Activated CD4-positive, alpha-beta T cell treated with anti-CD3 and anti-CD28 coated beads, Interleukin-2, amount 10 ng/mL, durations not matched to agents 7 days and 5 days (primary cell): ENCODE results near the gene KDELR3. TPM values are rescaled to one million over a fixed set of nuclear protein-coding genes. Genes with fewer than 3 reads are reported as not detected.

Source experiments
- CTCF ChIA-PET: fragments of 350-600 bp; sonication (Branson Sonifier 250); formaldehyde crosslinking; loops from one replicate; lab custom pipeline; 2021; ENCODE audit warnings: antibody characterized with exemption; lab: Charles Lee
- POLR2A ChIA-PET: fragments of 350-600 bp; sonication (Branson Sonifier 250); formaldehyde crosslinking; loops from one replicate; lab custom pipeline; 2021; ENCODE audit warnings: antibody characterized with exemption; lab: Charles Lee
- DNase-seq: peaks from one replicate; pipeline ENCODE4 v3.0.0-alpha.2; 2020
- H3K27ac Mint-ChIP-seq: one replicate; pipeline ENCODE4 v1.8.0; 2021; ENCODE audit warnings: mild to moderate bottlenecking, moderate library complexity, mixed read lengths
- H3K27me3 Mint-ChIP-seq: one replicate; pipeline ENCODE4 v1.8.0; 2021; ENCODE audit warnings: mixed read lengths
- H3K36me3 Mint-ChIP-seq: one replicate; pipeline ENCODE4 v1.8.0; 2021; ENCODE audit warnings: low read depth, mixed read lengths
- H3K4me1 Mint-ChIP-seq: one replicate; pipeline ENCODE4 v1.8.0; 2021; ENCODE audit warnings: mixed read lengths
- H3K4me3 Mint-ChIP-seq: one replicate; pipeline ENCODE4 v1.8.0; 2021; ENCODE audit warnings: mild to moderate bottlenecking, moderate library complexity, mixed read lengths
- H3K9me3 Mint-ChIP-seq: one replicate; pipeline ENCODE4 v1.8.0; 2021; ENCODE audit warnings: mixed read lengths
- total RNA-seq, 2 experiments: library from RNA; stranded (reverse); gene quantifications; one replicate each; pipeline ENCODE4 v1.2.3, GENCODE V29; 2021

The KDELR3 gene
- total RNA-seq, 2 experiments from 2014 or later: 0.17 to 0.23 TPM

GRCh38 chr22:38454353-38455075 lies 13.4 kb upstream of the KDELR3 start:
- DNase-seq: no peak
- Mint-ChIP-seq H3K9me3 (no peaks in the 10 kb centered on the region), H3K4me3 (peak overlapping the region; percentile 70), H3K4me1 (peaks cover 13% of the 10 kb centered on the region), H3K27me3 (peaks cover 65% of the 10 kb centered on the region), H3K36me3 (no peaks in the 10 kb centered on the region), H3K27ac (peak overlapping the region; percentile 25)
- POLR2A ChIA-PET: no interaction called here
- CTCF ChIA-PET: no interaction called here

- Mint-ChIP-seq H3K27ac (peak within 1 kb of the TSS; percentile 25), H3K4me3 (peak within 1 kb of the TSS; percentile 70), H3K27me3 (peaks cover 65% of the 10 kb centered on the region), H3K4me1 (peaks cover 13% of the 10 kb centered on the region), H3K36me3 (no peaks in the 10 kb centered on the region), H3K9me3 (no peaks in the 10 kb centered on the region)
- POLR2A ChIA-PET: no interaction called here
- DNase-seq: no peak
- CTCF ChIA-PET: no interaction called here
Measured at GRCh38 chr22:38455076-38455529, 12.8 kb upstream of the KDELR3 start, which contains the start of gene KCNJ4. Gene KCNJ4 (minus strand): TSS chr22:38455199. CDS start chr22:38428132, 27,067 bp downstream.

DNA sequence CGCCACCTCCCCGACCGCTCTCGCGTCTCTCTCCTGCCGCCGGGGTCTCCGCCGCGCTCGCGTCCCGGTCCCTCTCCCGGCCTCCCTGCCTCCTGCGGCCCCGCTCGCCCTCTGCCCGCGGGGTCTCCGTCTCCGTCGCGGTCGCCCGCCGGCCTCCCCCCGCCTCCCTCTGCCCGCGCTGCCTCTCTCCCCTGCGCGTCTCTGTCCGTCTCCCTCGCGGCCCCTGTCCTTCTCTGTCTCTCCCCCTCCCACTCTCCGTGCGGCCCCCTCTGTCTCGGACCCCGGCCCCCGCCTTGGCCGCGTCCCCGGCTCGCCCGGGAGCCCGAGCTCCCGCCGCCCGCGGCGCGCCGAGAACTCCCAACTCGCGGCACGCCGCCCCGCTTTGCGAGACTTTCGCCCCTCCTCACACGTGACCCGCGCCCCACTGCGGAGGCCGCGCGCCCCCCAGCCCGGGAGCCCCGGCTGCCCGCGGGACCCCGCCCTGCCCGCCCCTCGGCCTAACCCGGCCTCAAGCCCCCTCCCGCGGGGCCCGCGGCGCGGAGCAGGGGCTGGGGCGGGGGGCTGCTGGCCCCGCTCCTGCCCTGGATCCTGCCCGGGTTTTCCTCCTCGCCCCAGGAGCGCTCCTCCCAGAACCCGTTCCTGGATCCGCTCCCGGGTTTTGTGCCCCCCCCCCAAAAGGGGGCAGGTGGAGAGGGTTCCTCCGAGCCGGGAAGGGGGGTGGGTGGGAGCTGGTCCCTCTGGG lies 12.2 kb upstream of the KDELR3 start:
- Mint-ChIP-seq H3K36me3 (no peaks in the 10 kb centered on the region), H3K27ac (no peak overlapping the region), H3K4me3 (no peak overlapping the region), H3K9me3 (no peaks in the 10 kb centered on the region), H3K27me3 (peaks cover 65% of the 10 kb centered on the region), H3K4me1 (peaks cover 13% of the 10 kb centered on the region)
- DNase-seq: no peak
- ChIA-PET POLR2A (no interaction called here), CTCF (no interaction called here)

- Mint-ChIP-seq H3K9me3 (no peaks in the 10 kb centered on the region), H3K27ac (no peak overlapping the region), H3K4me1 (peaks cover 13% of the 10 kb centered on the region), H3K36me3 (no peaks in the 10 kb centered on the region), H3K27me3 (peaks cover 69% of the 10 kb centered on the region), H3K4me3 (peak overlapping the region; percentile 53)
- POLR2A ChIA-PET: no interaction called here
- no peak for DNase-seq
- CTCF ChIA-PET: no interaction called here
Measured at GRCh38 chr22:38456272-38456835, 11.5 kb upstream of the KDELR3 start.

- no peaks in the 10 kb centered on the region for H3K36me3 Mint-ChIP-seq
- peaks cover 71% of the 10 kb centered on the region for H3K27me3 Mint-ChIP-seq
- H3K27ac Mint-ChIP-seq: no peak overlapping the region
- no peak for DNase-seq
- POLR2A ChIA-PET: no interaction called here
- CTCF ChIA-PET: no interaction called here
- H3K9me3 Mint-ChIP-seq: no peaks in the 10 kb centered on the region
- H3K4me3 Mint-ChIP-seq: peak overlapping the region; percentile 53
- H3K4me1 Mint-ChIP-seq: peaks cover 18% of the 10 kb centered on the region
Measured at GRCh38 chr22:38456841-38457699, 10.8 kb upstream of the KDELR3 start.

- H3K27ac Mint-ChIP-seq: no peak overlapping the region
- peaks cover 78% of the 10 kb centered on the region for H3K27me3 Mint-ChIP-seq
- ChIA-PET CTCF (interaction anchor here (1.9 kb wide), 1 partner anchor 7 kb away, joined by 6 read pairs; no protein-coding TSS in a partner anchor), POLR2A (no interaction called here)
- no peak overlapping the region for H3K4me3 Mint-ChIP-seq
- H3K36me3 Mint-ChIP-seq: no peaks in the 10 kb centered on the region
- H3K4me1 Mint-ChIP-seq: peaks cover 18% of the 10 kb centered on the region
- DNase-seq: no peak
- no peaks in the 10 kb centered on the region for H3K9me3 Mint-ChIP-seq
Measured at GRCh38 chr22:38460426-38460840, 7.5 kb upstream of the KDELR3 start.

DNA sequence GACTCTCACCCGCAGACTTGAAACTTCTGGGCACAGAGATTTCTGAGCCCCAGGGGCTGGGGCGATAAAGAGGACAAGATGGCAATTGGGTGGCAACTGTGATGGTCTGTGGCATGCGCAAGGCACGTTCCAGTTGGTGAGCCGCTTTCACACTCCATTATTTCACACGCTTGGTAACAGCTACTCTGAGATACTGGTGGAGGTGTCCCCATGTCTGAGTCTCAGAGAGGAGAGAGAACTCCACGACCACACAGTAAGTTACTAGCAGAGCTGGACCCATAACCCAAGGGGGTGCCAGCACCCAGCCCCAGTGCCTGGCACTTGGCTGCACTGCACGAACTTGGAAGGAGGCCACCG lies 6.9 kb upstream of the KDELR3 start:
- H3K9me3 Mint-ChIP-seq: no peaks in the 10 kb centered on the region
- POLR2A ChIA-PET: no interaction called here
- H3K4me1 Mint-ChIP-seq: peaks cover 18% of the 10 kb centered on the region
- no peak overlapping the region for H3K4me3 Mint-ChIP-seq
- H3K36me3 Mint-ChIP-seq: no peaks in the 10 kb centered on the region
- CTCF ChIA-PET: interaction anchor here (1.9 kb wide), 1 partner anchor 8 kb away, joined by 6 read pairs; no protein-coding TSS in a partner anchor
- no peak for DNase-seq
- no peak overlapping the region for H3K27ac Mint-ChIP-seq
- peaks cover 85% of the 10 kb centered on the region for H3K27me3 Mint-ChIP-seq

- no peaks in the 10 kb centered on the region for H3K9me3 Mint-ChIP-seq
Measured at GRCh38 chr22:38461414-38462081, 6.3 kb upstream of the KDELR3 start.

DNA sequence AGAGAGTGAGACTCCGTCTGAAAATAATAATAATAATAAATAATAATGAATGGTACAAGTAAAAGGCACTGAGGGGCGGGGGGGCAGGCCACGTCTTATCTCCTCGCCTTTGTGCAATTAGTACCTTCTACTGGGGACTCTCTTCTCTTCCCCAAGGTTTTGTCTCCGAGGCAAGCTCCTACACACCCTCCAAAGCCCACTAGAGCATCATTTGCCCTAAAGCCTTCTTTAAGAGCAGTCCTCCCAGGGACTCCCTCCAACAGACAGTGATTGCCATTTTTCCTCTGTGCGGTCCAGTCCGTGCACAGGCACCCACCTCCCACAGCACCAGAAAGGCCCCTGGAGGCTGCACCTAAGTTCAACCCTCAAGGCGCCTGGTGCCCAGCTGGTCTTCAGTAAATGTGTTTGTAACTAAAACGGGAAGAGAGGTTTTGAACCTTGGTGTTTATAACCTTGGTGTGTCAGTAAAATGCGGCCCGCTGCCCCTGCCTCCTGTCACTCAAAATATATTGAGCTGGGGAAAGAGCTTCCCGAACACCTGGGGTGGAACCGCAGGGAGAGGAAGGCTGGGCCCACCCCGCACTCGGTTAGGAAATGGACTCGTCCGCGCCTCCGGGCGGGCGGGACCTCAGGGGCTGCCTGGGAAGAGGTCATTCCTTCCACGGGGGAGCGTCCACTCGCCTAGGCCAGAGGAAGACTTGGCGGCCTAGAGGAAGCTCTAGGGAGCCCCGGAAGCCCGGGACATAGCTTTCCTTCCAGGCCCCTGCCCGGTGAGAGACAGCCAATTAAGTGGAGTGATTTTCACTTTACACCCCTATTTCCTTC lies 4.7 kb upstream of the KDELR3 start:
- Mint-ChIP-seq H3K9me3 (no peaks in the 10 kb centered on the region), H3K4me1 (peaks cover 18% of the 10 kb centered on the region), H3K27ac (no peak overlapping the region), H3K27me3 (peaks cover 83% of the 10 kb centered on the region), H3K4me3 (no peak overlapping the region), H3K36me3 (peaks cover 2% of the 10 kb centered on the region)
- CTCF ChIA-PET: interaction anchor here (0.7 to 1.2 kb wide), 4 partner anchors 12 to 16 kb away, joined by 3 read pairs; no protein-coding TSS in a partner anchor
- POLR2A ChIA-PET: no interaction called here
- no peak for DNase-seq

More at GRCh38 chr22:38461414-38462081, 6.3 kb upstream of the KDELR3 start:
- DNase-seq: peak; percentile 70
- Mint-ChIP-seq H3K27ac (no peak overlapping the region), H3K4me3 (no peak overlapping the region), H3K4me1 (peaks cover 14% of the 10 kb centered on the region), H3K27me3 (peaks cover 86% of the 10 kb centered on the region), H3K36me3 (no peaks in the 10 kb centered on the region)
- POLR2A ChIA-PET: interaction anchor here (0.6 kb wide), 1 partner anchor 19 kb away, joined by 5 read pairs; no protein-coding TSS in a partner anchor
- CTCF ChIA-PET: interaction anchor here (0.5 to 1.9 kb wide), 2 partner anchors 8 to 355 kb away, joined by 3 to 6 read pairs; no protein-coding TSS in a partner anchor

DNA sequence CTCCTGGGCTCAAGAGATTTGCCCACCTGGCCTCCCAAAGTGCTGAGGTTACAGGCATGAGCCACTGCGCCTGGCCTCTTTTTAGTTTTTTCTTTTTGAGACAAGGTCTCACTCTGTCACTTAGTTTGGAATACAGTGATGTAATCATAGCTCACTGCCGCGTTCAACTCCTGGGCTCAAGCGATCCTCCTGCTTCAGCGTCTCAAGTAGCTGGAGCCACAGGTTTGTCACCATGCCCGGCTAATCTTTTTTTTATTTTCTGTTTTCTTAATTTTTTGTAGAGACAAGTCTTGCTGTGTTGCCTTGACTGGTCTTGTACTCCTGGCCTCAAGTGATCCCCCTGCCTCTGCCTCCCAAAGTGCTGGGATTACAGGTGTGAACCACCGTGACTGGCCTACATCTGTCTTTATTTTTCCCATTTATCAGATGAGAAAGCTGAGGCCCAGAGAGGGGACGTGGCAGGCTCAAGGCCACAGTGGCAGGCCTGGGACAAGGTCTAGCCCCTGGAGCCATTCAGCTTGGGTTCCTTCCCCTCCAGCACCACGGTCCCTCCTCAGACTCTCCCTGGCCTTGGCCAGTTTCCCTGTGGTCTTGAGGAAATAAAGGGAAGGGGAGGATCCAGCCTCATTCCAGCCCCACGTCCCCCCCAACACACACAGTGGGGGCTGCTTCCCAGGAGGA lies 2.8 kb upstream of the KDELR3 start:
- H3K36me3 Mint-ChIP-seq: peaks cover 2% of the 10 kb centered on the region
- DNase-seq: no peak
- H3K4me1 Mint-ChIP-seq: peaks cover 18% of the 10 kb centered on the region
- H3K27me3 Mint-ChIP-seq: peaks cover 70% of the 10 kb centered on the region
- H3K27ac Mint-ChIP-seq: no peak overlapping the region
- H3K4me3 Mint-ChIP-seq: no peak overlapping the region
- CTCF ChIA-PET: interaction anchor here (0.6 kb wide), 1 partner anchor 23 kb away, joined by 3 read pairs; no protein-coding TSS in a partner anchor
- POLR2A ChIA-PET: interaction anchor here (0.6 kb wide), 1 partner anchor 134 kb away, joined by 5 read pairs; no protein-coding TSS in a partner anchor
- no peaks in the 10 kb centered on the region for H3K9me3 Mint-ChIP-seq
